Heart left ventricle (tissue), 16 donors: ENCODE results near the gene SIGLECL1. TPM values are rescaled to one million over a fixed set of nuclear protein-coding genes. Genes with fewer than 3 reads are reported as not detected.
A peak's percentile ranks its signal among the peaks of the same experiment; 100 is the strongest.

Source experiments
- ATAC-seq, 4 donors: fragments of 200-7000 bp; cut with Tn5 transposase; one replicate each; pipeline ENCODE4 v1.9.1; 2020 to 2022; ENCODE audit warnings: moderate library complexity in 4 of 4, mild to moderate bottlenecking in 3 of 4, moderate number of reproducible peaks in 1 of 4
- DNase-seq, 5 donors: peaks; one replicate each; pipeline ENCODE4 v3.0.0-alpha.2; 2020
- H3K27ac ChIP-seq, 12 donors: fragments of 200-600 bp; sonication (generic) in 4 of 12; one replicate each; pipeline versions ENCODE4 v1.5.0 to v1.8.0; 2016 to 2022; ENCODE audit warnings: mild to moderate bottlenecking in 2 of 12
- H3K27me3 ChIP-seq, 9 donors: fragments of 200-600 bp; sonication (generic) in 2 of 9; one replicate each; pipeline versions ENCODE4 v1.5.1 to v1.8.0; 2016 to 2022; ENCODE audit warnings: mild to moderate bottlenecking in 3 of 9
- H3K36me3 ChIP-seq, 9 donors: fragments of 200-600 bp; sonication (generic) in 2 of 9; one replicate each; pipeline versions ENCODE4 v1.5.0 to v1.8.0; 2018 to 2022; ENCODE audit warnings: mild to moderate bottlenecking in 2 of 9
- H3K4me1 ChIP-seq, 12 donors: fragments of 200-600 bp; sonication (generic) in 4 of 12; one replicate each; pipeline versions ENCODE4 v1.5.0 to v1.8.0; 2016 to 2022; ENCODE audit warnings: mild to moderate bottlenecking in 3 of 12
- H3K4me3 ChIP-seq, 12 donors: fragments of 200-600 bp; sonication (generic) in 4 of 12; one replicate each; pipeline versions ENCODE4 v1.5.0 to v1.8.0; 2017 to 2022; ENCODE audit warnings: mild to moderate bottlenecking in 9 of 12, moderate library complexity in 4 of 12
- H3K9me3 ChIP-seq, 12 donors: fragments of 200-600 bp; sonication (generic) in 4 of 12; one replicate each; pipeline versions ENCODE4 v1.5.0 to v1.8.0; 2016 to 2022; ENCODE audit warnings: mild to moderate bottlenecking in 1 of 12
- CTCF ChIP-seq, 12 donors: fragments of 200-600 bp; sonication (generic) in 4 of 12; IDR thresholded peaks; one replicate each; pipeline versions ENCODE4 v1.5.0 to v1.8.0; 2018 to 2022; ENCODE audit warnings: antibody characterized with exemption in 12 of 12, mild to moderate bottlenecking in 5 of 12
- POLR2A ChIP-seq, 2 donors: fragments of 450-650 bp; IDR thresholded peaks; one replicate each; pipeline ENCODE4 v1.6.1; 2017; ENCODE audit warnings: antibody characterized with exemption in 2 of 2, mild to moderate bottlenecking in 2 of 2, moderate library complexity in 2 of 2
- WGBS, 4 donors: extraction: QIAGEN DNeasy Blood & Tissue Kit in 2 of 4; methylation state at CpG; one replicate each; pipeline versions ENCODE4 v1.1.5 to v1.1.7; 2013 to 2018; 5-methylcytosine and 5-hydroxymethylcytosine counted together
- intact Hi-C, 10 donors: fragments of 100-400 bp; cut with DNase I; formaldehyde crosslinking; loops; one replicate each; pipeline versions ENCODE4 v1.11.1 to v1.14.2; 2022
- polyA plus RNA-seq, 2 donors: library from polyadenylated mRNA; stranded (reverse); fragments of 200-250 nt; gene quantifications; one replicate each; pipeline ENCODE4 v1.2.3, GENCODE V29; 2013
- total RNA-seq, 9 donors: library from RNA; depleted of rRNA in 2 of 9; stranded (reverse); fragments of >200 nt in 2 of 9; fragmentation: NEBNext Ultra II Directional in 3 of 9; extraction: Animal tissue kit (Norgen Biotek cat#: 25700) in 3 of 9; gene quantifications; one replicate each; pipeline versions ENCODE4 v1.1.0 to v1.2.4, GENCODE V29; 2016 to 2023
- donor health status: ischemic (EF 13 %, LVEDD 7.1; RV severe dilation, severe dysfunction).
- donor health status: healthy with polysubstance abuse.
- donor health status: DM: no; HTN: yes; CAD: no.
- donor health status: DM: no; HTN: no; CAD: no.
- donor health status: ischemic (EF 25% LVEDD 6.9; RV normal size, moderate dysfunction).
- donor health status: ischemic (EF 25% LVEDD 5.7; RV mildly dilated, moderate dysfunction).
- donor health status: healthy.
- donor health status: DM: yes; HTN: yes; CAD: no.
- donor health status: ischemic (EF 35%, LVEDD 5.7; RV mildly dilated, moderate dysfunction).
- donor health status: nonischemic (EF 11% LVEDD 7.7; RV severe dilation, severe dysfunction).
- donor health status: DM: yes; HTN: yes; CAD: no.
- donor health status: PGD.
- donor health status: ischemic (EF 29% LVEDD 5.4; RV normal size, mild dysfunction).
- donor health status: nonischemic (EF 23%, LVEDD 6.1; RV moderate dilation, normal function).

Gene SIGLECL1
- total and polyA plus RNA-seq, 11 donors: not detected

- Histone ChIP-seq H3K9me3 (no peaks in the 10 kb centered on the region), H3K4me1 (peaks cover 0 to 48% (median 0%) of the 10 kb centered on the region in 12 donors), H3K4me3 (no peak overlapping the region), H3K27ac (no peak overlapping the region), H3K27me3 (peaks cover 0 to 12% (median 0%) of the 10 kb centered on the region in 9 donors), H3K36me3 (peaks cover 0 to 11% (median 0%) of the 10 kb centered on the region in 9 donors)
- TF ChIP-seq POLR2A (IDR thresholded peaks at IDR 0.05): no peak
- TF ChIP-seq CTCF (IDR thresholded peaks at IDR 0.05): no peak
- intact Hi-C loops: no loop called here
- ATAC-seq (no peak), DNase-seq (no peak)
- WGBS, 4 donors: 71 to 73% (median 72%) methylated on average over 8 of the region's 8 CpGs
Observed at GRCh38 chr19:51242881-51243630, 7.8 kb upstream of the SIGLECL1 start.

- 59 to 68% (median 63%) methylated on average over 5 of the region's 5 CpGs for WGBS, 4 donors
- DNase-seq (no peak), ATAC-seq (peak in 2 of 4 donors; percentile 41 to 56)
- H3K4me1 ChIP-seq: peaks cover 0 to 65% (median 0%) of the 10 kb centered on the region in 12 donors
- no peak overlapping the region for H3K4me3 ChIP-seq
- peaks cover 0 to 12% (median 0%) of the 10 kb centered on the region in 9 donors for H3K27me3 ChIP-seq
- no peaks in the 10 kb centered on the region for H3K9me3 ChIP-seq
- intact Hi-C loops: no loop called here
- TF ChIP-seq POLR2A (IDR thresholded peaks at IDR 0.05): no peak
- no peak for TF ChIP-seq CTCF (IDR thresholded peaks at IDR 0.05)
- peak overlapping the region in 1 of 12 donors; percentile 69 for H3K27ac ChIP-seq
- no peaks in the 10 kb centered on the region for H3K36me3 ChIP-seq
Observed at GRCh38 chr19:51246164-51246552, 4.7 kb upstream of the SIGLECL1 start.

- Histone ChIP-seq H3K4me3 (no peak overlapping the region), H3K9me3 (no peaks in the 10 kb centered on the region), H3K4me1 (peaks cover 0 to 57% (median 0%) of the 10 kb centered on the region in 12 donors), H3K36me3 (no peaks in the 10 kb centered on the region), H3K27me3 (peaks cover 0 to 3% (median 0%) of the 10 kb centered on the region in 9 donors), H3K27ac (no peak overlapping the region)
- intact Hi-C loops: no loop called here
- WGBS, 4 donors: 68 to 82% (median 75%) methylated on average over 7 of the region's 7 CpGs
- ATAC-seq: no peak
- no peak for DNase-seq
- TF ChIP-seq CTCF (IDR thresholded peaks at IDR 0.05) (no peak), POLR2A (IDR thresholded peaks at IDR 0.05) (no peak)
Observed at GRCh38 chr19:51247972-51248590, 2.8 kb upstream of the SIGLECL1 start.

GRCh38 chr19:51251468-51251820 lies 564 bp downstream of the SIGLECL1 start:
- Histone ChIP-seq H3K9me3 (no peaks in the 10 kb centered on the region), H3K36me3 (no peaks in the 10 kb centered on the region), H3K27ac (no peak overlapping the region), H3K4me1 (peaks cover 0 to 42% (median 0%) of the 10 kb centered on the region in 12 donors), H3K27me3 (peaks cover 0 to 10% (median 0%) of the 10 kb centered on the region in 9 donors), H3K4me3 (no peak overlapping the region)
- intact Hi-C loops: loop anchor here in 1 of 10 donors (10.0 kb wide), 1 partner anchor 97 kb away; no protein-coding TSS in a partner anchor
- DNase-seq: no peak
- no peak for TF ChIP-seq CTCF (IDR thresholded peaks at IDR 0.05)
- TF ChIP-seq POLR2A (IDR thresholded peaks at IDR 0.05): no peak
- WGBS, 4 donors: 82 to 89% (median 84%) methylated on average over 9 of the region's 9 CpGs
- no peak for ATAC-seq
